Nephron (organoid): ENCODE measurements around the gene PRPF19.

ENCODE experiments used
- H3K27ac Mint-ChIP-seq, 3 experiments: 2 replicates each; pipeline ENCODE4 v1.8.0; 2020; ENCODE audit warnings: mixed read lengths in 3 of 3, mild to moderate bottlenecking in 2 of 3, moderate library complexity in 1 of 3
- H3K27me3 Mint-ChIP-seq: 2 replicates; pipeline ENCODE4 v1.8.0; 2021; ENCODE audit warnings: low read depth, mild to moderate bottlenecking, moderate library complexity, mixed read lengths
- H3K36me3 Mint-ChIP-seq: 2 replicates; pipeline ENCODE4 v1.8.0; 2020; ENCODE audit warnings: low read depth, mixed read lengths
- H3K4me1 Mint-ChIP-seq: 2 replicates; pipeline ENCODE4 v1.8.0; 2020; ENCODE audit warnings: mixed read lengths
- H3K4me3 Mint-ChIP-seq, 3 experiments: 2 replicates each; pipeline ENCODE4 v1.8.0; 2020; ENCODE audit warnings: mild to moderate bottlenecking in 3 of 3, mixed read lengths in 3 of 3, moderate library complexity in 2 of 3
- H3K9me3 Mint-ChIP-seq: 2 replicates; pipeline ENCODE4 v1.8.0; 2020; ENCODE audit warnings: mixed read lengths
- CTCF ChIP-seq, 3 experiments: fragments of 200-600 bp; sonication (generic); IDR thresholded peaks; one replicate each; pipeline ENCODE4 v1.5.0; 2021; ENCODE audit warnings: antibody characterized with exemption in 3 of 3; ENCODE audit not compliant: unreplicated experiment in 3 of 3

PRPF19 gene

DNA sequence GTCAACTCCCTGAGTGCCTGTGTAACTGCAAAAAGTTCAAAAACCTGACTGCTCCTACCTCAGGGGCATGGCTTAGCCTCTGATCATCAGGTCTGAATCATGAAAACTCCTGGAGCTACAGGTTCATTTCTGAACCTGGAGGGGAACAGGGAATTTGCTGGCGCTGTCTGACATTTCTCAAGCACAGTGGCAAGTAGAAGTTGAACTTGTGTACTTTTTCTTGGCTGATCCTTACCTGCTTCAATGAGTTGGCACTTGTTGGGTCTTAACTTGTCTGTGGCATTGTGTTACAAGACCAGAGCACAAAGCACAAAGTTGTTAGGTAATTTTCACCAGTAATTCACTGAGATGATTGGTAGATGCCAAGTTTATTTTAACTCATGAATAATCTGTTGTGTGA is 10.9 kb upstream of the PRPF19 start:
- peak overlapping the region; percentile 28 to 80 (median 65) for H3K4me3 Mint-ChIP-seq
- H3K36me3 Mint-ChIP-seq, result peaks cover 30% of the 10 kb centered on the region
- peak overlapping the region in 2 of 3 experiments; percentile 34 to 35 for H3K27ac Mint-ChIP-seq
- no peaks in the 10 kb centered on the region for H3K9me3 Mint-ChIP-seq
- no peaks in the 10 kb centered on the region for H3K27me3 Mint-ChIP-seq
- TF ChIP-seq CTCF (IDR thresholded peaks at IDR 0.05; ENCODE audit: unreplicated experiment in 3 of 3), result no peak
- peaks cover 68% of the 10 kb centered on the region for H3K4me1 Mint-ChIP-seq

DNA sequence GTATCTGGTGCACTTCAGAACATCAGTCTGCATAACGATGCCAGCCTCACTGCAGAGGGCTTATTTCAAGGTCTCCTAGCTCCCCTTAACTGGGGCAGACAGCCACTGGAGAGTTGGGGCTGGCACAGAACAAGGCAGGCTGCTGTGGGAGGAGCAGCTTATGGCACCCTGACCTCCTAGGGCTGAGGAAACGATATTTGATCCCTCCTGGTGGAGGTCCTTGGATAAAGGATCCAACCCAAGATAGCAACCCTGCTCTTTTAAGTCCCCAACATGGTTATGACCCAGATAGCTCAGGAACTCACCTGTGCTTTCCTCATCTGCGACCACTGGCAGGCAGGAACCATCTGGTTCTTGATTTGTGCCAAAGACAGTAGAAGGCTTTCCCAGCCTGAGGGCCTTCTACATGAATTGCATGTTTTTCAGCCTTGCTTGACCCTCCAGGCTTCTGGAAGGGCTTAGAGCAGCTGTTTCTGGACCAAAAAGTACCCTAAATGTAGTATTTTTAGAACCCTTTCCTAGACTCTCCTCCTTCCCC is 10.4 kb upstream of the PRPF19 start:
- H3K27me3 Mint-ChIP-seq, result no peaks in the 10 kb centered on the region
- peak overlapping the region in 2 of 3 experiments; percentile 34 to 35 for H3K27ac Mint-ChIP-seq
- peak overlapping the region; percentile 28 to 80 (median 65) for H3K4me3 Mint-ChIP-seq
- no peaks in the 10 kb centered on the region for H3K9me3 Mint-ChIP-seq
- no peak for TF ChIP-seq CTCF (IDR thresholded peaks at IDR 0.05; ENCODE audit: unreplicated experiment in 3 of 3)
- peaks cover 68% of the 10 kb centered on the region for H3K4me1 Mint-ChIP-seq
- peaks cover 28% of the 10 kb centered on the region for H3K36me3 Mint-ChIP-seq

DNA sequence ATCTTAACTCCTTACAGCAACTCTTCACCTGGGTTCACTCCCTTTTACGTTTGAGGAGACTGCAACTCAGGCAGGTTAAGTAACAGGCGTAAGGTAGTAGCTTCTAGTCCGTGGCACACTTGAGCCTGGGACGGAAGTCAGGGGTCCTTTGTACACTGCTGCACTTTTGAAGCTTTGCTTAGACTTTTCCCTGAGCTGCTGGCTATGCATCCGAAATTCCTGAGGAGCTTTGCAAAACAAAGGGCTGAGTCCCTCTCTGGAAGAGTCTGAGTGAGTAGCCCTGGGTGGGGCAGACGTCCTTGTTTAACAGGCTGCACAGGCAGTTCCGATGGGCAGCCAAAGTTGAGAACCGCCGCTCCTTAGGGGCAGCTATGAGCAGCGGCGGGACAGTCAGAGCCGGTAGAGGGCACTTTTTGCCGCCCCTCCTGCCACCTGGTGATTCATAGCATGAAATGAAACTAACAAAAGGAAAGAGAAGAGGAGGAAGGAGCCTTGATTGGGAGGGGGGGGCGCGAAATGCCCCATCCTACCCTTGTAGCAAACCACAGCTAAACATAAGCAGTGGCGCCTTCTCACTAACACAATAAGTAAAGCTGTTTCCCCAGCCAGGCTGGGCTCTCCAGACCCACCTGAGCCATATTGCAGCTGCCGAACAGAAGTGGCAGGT is 9.0 kb upstream of the PRPF19 start:
- H3K27ac Mint-ChIP-seq, result peak overlapping the region; percentile 81 to 89 (median 87)
- TF ChIP-seq CTCF (IDR thresholded peaks at IDR 0.05; ENCODE audit: unreplicated experiment in 3 of 3), result peak in 1 of 3 experiments; percentile 28
- peaks cover 15% of the 10 kb centered on the region for H3K36me3 Mint-ChIP-seq
- peaks cover 64% of the 10 kb centered on the region for H3K4me1 Mint-ChIP-seq
- H3K4me3 Mint-ChIP-seq, result peak overlapping the region; percentile 91 to 95 (median 95)
- no peaks in the 10 kb centered on the region for H3K27me3 Mint-ChIP-seq
- H3K9me3 Mint-ChIP-seq, result no peaks in the 10 kb centered on the region

DNA sequence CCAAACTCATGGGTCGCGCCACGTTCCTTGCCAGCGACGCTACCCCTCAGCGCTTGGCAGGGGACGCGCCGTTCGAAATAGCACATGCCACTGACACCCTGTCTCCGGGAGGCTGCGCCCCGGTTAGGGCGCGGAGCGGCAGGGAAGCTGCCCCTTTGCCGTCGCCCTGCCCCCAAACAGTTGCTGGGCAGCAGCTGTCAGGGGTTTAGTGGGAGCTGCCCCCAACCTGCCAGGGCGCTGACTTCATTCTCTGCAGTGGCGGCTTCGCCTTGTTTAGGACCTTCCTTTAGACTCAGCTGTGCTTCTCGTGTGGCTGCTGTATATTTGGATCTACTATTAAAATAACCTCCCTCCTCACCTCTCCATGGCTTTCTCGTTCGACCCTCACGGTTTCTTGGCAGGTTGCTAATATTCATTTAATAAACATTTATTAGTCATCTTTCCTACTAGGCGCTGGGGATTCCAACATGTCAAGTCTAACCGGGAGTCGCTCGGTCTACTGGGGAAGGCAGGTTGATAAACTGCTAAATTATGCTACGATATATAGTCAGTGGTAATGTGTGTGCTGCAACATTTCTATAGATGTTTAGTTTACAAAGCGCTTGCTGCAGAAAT is 8.4 kb upstream of the PRPF19 start:
- H3K27ac Mint-ChIP-seq, result peak overlapping the region; percentile 81 to 89 (median 87)
- no peak for TF ChIP-seq CTCF (IDR thresholded peaks at IDR 0.05; ENCODE audit: unreplicated experiment in 3 of 3)
- H3K4me1 Mint-ChIP-seq, result peaks cover 58% of the 10 kb centered on the region
- H3K27me3 Mint-ChIP-seq, result no peaks in the 10 kb centered on the region
- peak overlapping the region; percentile 91 to 95 (median 95) for H3K4me3 Mint-ChIP-seq
- H3K9me3 Mint-ChIP-seq, result no peaks in the 10 kb centered on the region
- H3K36me3 Mint-ChIP-seq, result peaks cover 8% of the 10 kb centered on the region

DNA sequence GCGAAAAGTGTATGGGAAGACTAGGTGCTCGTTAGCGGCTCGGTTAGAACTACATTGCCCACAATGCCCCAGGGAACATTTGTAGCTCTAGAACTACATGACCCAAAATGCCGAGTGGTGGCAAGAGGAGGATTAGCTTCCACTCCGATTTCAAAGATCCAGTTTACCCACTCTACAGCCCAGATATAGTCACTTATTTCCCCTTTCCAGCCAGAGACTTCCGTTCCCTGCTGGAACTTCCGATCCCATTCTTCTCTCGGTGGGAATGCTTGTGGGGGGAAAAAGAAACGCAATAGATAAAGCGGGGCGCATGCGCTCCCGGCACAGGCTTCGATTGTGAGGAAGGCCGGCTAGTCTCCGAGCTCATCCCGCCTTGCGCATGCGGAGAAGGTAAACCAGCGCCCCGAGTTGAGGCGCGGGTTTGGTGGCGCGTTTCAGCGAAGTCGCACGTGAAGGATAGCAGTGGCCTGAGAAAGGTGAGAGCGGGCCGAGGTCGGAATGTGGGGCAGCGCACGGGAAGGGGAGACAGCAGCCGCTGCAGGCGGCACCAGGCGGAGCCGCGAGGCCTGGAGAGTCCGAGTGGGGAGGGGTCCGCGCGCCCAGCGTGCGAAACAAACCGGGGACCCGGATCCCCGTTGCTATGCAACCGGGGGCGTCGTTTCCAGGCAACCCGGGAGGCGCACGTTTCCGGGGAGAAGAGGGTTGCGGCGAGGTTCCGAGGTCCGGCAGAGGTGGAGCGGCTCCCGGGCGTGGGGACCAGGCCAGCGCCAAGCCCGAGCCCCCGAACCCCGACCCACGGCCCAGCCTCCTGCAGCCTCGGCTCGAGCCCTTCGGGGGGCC is 7.6 kb upstream of the PRPF19 start, which contains the start of gene TMEM109:
Gene TMEM109 (plus strand): TSS at position 366 of the 840 bp plus-strand sequence. CDS start 5,536 bp downstream, outside the sequence.
- Mint-ChIP-seq H3K4me3 (peak within 1 kb of the TSS; percentile 95 to 98 (median 97)), H3K27ac (peak within 1 kb of the TSS; percentile 97)
- no peak for TF ChIP-seq CTCF (IDR thresholded peaks at IDR 0.05; ENCODE audit: unreplicated experiment in 3 of 3)

More for the DNA sequence above, 7.6 kb upstream of the PRPF19 start, which contains the start of gene TMEM109:
- no peaks in the 10 kb centered on the region for H3K9me3 Mint-ChIP-seq
- H3K36me3 Mint-ChIP-seq, result peaks cover 3% of the 10 kb centered on the region
- no peaks in the 10 kb centered on the region for H3K27me3 Mint-ChIP-seq
- peaks cover 51% of the 10 kb centered on the region for H3K4me1 Mint-ChIP-seq
